Activated T-helper 9 cell treated with anti-CD3 and anti-CD28 coated beads, Interleukin-2, amount 50 U/mL, for 16 hours (primary cell): Measurements from ENCODE around the gene CCL1.

Source experiments
- DNase-seq: peaks from one replicate; pipeline ENCODE4 v3.0.0-alpha.2; 2020; ENCODE audit warnings: low read depth

The CCL1 gene, protein sequence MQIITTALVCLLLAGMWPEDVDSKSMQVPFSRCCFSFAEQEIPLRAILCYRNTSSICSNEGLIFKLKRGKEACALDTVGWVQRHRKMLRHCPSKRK

DNA sequence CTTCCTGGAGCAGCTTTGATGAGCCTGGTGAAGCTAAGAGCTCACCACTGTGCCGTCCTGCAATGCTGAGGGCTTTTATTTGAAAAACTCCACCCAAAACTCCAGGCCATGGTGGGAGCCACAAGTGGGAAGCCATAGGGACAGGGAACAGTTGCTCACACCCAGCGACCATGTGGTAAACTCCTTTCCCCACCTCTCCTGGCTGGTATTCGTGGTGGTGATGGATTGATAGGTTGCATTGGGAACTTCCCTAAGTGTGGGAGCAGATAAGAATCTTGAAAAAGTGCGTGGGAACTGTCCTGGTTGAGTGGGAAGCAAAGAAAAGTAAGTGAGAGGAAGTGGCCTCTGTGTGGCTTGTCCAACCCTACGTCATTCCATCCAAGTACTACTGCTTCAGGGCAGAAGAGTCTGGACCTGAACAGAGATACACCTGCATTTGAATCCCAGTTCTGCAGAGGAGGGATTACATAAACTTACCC is at the start of gene CCL1:
CCL1 (minus strand) TSS at position 51 of the 479 bp plus-strand sequence. CDS start 72 bp downstream, outside the sequence.
- DNase-seq: no peak

DNA sequence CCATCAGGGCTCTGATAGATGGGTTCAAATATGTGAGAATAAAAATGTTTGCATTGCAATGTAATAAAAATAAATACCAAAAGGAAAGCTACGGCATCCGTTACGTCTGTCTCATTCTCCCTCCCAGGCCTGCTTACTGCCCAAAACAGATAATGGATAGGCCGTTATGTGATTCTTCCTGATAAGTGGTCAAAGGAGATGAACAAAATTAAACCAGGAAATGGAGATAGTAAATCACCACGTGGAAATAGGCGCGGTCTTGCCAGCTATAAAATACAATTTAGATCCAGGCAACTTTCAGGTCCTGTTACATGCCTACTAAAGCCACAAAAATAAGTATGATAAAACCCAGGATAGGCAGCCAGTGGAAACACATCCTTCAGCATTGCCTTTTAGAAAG is 49.5 kb upstream of the CCL1 start:
- no peak for DNase-seq

DNA sequence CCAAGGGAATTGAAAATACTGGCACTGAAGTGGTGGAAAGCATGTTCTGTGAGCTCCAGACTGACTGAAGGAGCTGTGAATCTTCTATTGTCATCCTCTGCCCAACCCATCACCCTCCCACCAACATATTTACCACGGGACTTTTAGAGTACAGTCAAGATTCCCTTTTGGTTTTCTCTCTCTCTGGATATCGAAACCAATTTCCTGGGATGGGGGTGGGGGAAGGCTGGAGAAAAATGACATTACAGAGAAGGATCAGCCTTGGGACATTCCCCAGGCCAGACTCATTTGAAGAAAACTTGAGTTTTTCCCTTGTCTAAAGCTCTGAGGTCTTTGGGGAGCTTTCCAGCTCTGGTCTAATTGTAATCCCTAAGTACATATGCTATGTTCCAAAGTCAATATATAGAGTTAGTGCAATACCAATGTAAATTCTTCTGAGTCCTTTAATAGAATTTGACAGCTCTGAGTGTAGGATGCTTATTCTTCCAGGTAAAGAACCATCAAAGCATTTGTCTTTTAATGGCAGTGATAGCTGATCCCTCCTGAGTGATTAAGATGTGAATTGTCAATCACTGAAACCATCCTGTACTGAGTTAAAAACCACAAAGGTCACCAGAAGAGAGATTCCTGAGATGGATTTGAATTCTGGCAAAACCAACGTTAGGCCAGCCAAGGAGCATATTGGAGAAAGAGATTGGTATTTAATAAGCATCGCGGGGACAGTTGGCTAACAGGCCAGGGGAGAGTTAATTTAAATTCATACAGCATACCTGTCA is 48.8 kb upstream of the CCL1 start:
- no peak for DNase-seq

DNA sequence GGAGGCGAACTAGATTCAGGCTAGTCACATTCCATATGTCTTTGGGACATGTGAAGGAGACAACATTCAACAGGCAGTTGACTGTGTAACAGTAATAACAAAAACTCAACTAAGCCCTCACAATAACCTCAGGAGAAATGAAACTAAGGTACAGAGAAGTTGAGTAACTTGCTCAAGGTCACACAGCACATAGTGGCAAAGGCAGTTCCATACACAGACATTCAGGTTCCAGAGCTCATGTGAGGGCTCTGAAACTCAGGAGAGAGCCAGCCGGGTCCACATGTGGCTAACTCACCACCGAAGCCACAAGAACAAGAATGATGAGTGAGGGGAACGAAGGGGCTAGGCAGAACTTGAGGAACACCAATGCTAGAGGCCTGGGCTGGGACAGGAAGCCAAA is 46.3 kb upstream of the CCL1 start:
- DNase-seq: no peak

DNA sequence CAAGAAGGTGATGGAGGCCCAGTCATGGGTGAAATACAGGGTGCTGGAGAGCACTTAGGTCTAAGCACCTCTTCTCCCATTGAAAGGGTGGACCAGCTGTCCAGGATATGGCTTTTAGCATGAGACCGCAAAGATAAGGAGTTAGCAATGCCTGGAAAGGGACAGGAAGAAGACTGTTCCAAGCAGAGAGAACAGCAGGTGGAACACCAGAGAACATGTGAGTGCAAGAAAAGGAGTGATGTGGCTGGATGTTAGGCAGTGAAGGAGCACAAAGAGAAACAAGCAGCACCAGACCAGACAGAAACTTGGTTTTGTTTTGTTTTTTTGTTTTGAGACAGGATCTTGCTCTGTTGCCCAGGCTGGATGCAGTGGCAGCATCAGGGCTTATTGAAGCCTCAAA is 45.4 kb upstream of the CCL1 start:
- DNase-seq: no peak

DNA sequence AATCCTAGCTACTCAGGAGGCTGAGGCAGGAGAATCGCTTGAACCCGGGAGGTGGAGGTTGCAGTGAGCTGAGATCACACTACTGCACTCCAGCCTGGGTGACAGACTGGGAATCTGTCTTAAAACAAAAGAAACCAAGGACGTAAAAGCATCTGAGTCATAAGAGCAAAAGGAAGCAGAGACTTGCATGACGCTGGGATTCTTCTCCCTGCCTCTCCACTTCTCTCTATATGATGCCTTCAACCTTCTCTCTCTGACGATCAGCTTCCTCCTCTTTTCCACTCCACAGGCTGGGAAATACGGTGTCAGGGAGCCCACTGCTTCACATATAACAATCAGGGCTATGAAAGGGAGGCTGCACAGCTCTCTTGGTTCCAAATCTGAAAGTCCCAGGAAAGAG is 43.2 kb upstream of the CCL1 start:
- DNase-seq: no peak

DNA sequence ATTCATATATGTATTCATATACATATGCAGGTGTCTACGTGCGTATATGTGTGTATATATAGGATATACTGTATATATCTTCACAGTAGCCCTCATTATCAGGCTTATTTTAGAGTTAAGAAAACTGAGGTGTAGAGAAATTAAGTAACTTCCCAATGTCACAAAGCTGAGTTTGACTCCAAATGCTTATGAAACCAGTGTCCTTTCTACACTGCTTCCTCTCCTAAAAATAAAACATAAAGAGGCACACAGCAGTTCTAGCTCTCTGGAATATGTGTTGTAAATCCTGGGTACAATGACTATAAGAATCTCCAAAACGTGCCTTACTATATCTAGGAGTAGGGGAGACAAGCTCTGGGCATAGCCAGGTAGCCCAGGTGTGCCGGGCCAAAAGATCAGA is 40.0 kb upstream of the CCL1 start:
- no peak for DNase-seq

DNA sequence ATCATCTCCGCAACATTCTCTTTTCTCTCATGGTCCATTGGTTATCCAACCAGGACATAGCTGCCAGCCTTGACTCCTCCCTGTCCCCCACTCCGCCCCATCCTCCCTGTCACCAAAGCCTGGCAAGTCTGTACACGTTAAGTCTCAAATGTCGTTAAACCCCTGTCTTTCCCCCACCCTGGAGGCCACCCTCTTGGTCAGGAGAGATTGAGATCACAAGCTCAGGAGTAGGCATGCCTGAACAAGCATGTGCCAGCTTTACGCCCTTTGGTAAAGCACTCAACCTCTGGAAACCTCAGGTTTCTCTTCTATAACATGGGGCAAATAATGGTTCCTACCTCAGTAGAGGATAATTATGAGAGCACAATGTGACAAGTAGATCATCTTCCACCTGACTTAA is 38.1 kb upstream of the CCL1 start:
- no peak for DNase-seq

DNA sequence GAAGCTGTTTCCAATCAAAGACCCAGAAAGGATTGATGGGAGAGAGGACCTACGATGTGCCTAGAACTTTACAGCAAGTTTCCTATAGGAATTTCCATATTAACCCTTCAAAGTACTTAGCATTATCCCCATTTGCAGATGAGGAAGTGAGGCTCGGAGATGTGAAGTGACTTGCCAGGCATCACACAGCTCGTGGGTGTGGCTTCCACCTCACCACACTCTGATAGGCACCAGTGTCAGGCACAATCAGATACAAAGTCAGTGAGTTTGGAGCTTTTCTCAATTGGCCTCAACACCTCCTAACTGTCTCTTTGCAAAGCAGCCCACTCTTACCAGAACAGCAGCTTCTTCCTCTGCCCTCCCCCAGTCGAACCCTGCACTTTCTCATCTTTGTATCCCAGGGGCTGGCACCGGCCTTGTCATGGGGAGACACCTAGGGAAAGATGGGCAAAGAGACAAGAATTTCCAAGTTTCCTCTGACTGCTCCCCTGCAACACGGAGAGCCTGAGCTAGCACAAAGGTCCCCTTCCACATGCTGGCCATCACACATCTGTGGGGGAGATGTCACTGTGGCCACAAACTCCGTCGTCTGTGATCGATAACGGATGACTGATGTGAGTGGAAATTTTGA is 37.4 kb upstream of the CCL1 start:
- no peak for DNase-seq

DNA sequence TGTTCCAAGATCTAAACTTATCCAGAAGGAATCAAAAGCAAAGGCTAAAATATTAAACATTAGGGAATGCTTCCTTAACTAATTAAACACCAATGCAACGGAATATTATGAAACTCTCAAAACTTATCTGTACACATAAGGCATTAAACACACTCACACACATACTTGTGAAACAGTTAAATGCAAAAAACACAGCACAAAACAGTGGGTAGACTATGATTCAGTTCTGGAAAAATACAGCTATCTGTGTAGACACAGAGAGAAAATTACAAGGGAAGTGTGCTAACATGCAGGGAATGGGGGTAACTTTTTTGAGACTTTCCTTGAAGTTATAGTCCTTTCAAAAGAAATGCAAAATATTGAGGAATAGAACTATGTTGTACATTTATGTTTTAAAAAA is 36.7 kb upstream of the CCL1 start:
- DNase-seq: no peak

DNA sequence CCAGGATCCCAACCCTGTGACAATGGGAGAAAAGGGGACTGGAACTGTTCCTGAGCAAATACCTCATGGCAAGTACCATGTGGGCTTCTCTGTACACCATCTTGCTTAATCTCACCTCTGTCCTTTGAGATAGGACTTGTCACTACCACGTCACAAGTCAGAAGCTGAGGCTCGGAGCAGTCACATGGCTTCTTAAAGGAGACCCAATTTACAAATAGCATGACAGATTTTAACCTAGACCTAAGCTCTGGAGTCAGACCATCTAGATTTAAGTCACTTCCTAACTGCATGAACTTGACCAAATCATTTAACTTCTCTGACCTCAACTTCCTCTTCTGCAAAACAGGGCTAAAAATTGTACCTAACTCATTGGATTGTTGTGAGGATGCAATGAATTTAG is 36.0 kb upstream of the CCL1 start:
- DNase-seq: no peak

DNA sequence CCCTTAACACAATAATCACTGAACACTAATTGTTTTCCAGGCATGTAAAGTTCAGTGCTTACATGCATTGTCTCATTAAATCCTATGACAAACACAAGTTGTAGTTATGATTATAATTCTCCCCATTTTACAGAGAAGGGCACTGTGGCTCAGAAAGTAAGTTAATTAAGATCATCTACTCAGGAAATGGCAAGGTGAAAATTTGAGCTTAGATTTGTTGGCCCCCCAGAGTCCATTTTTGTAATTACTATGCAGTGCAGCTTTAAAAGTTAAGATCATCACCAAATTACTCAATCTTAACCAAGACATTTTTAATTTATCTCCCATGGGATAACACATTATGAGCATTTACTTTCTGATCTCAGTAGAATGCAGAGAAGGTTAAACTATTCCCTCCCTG is 34.2 kb upstream of the CCL1 start:
- no peak for DNase-seq

DNA sequence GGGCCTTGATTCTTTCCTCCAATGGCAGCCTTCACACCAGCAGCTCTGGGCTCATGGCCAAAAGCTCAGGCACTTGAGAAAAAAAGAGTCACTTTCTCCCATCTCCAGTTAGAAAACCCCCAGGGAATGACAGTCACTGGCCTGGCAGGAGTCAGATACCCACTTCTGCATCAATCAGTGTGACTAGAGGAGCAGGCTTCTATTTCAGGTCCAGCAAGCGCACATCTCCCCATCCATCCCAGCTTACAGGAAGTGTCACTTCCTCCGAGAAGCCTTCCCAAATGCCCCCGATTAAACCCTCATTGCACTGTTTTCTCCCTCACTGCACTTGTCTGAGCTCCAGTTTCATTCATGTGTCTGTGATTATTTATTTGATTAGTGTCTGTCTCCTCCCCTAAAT is 30.4 kb upstream of the CCL1 start:
- DNase-seq: no peak

DNA sequence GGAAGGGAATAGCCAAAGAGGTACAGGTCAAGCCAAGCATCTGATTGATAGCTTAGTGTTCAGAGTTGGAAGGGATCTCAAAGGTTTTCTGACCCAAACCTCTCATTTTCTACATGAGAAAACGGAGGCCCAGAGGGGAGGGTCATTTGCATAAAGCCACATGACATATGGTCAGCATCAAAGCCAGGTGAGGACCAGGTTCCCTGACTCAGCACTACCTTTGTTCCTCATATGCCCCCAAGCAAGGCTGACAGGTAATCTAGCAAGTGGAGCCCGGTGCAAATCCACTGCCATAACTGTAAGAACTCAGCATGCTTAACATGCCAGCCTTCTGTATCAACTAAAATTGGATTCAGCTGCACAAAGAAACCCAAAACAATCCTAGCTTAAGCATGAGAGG is 28.2 kb upstream of the CCL1 start:
- no peak for DNase-seq

DNA sequence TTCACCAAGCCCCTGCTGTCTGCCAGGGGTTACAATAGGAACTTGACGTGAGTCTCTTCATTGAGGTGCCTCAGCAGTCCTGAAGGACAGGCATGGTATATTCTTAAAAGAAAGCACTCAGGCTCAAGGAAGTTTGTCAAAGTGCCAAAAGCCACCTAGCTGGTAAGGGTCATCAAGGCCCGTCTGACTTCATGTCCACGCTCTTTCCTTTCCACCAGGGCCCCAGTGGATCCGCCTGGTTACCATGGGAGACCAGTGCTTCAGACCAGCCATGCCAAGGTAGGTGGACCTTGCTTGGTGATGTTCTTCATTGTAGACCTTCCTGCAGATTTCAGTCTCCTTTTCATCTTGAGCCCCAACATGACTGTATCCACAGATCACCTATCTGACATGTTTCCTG is 27.6 kb upstream of the CCL1 start:
- no peak for DNase-seq

DNA sequence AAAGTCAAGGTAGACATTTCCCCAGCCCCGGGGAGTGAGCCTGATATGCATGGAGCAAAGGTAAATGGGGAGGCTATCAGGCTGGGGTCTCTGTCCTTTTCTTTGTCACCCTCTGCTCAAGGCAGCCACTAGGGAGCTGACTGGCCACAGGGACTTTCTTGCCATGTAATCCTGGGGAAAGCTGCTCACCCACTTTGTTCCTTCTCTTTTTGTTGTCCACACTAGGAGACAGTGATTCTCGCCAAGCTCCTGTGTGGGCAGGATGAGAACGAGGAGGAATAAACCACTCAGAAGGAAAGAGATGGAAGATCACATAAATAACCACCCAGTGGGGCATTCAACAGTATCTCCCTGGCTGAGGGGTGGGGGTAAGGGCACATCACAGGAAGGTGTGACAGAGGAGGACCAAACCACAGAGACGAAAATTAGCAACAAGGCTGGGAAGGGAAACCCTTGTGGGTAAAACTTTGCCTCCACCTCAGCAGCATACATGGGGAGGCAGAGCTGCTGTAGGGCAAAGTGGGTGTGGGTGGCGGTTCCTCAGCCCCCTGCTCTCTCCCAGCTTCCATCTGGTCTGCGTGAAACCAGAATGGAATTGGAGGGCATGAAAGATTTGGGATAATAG is 26.2 kb upstream of the CCL1 start:
- DNase-seq: no peak

DNA sequence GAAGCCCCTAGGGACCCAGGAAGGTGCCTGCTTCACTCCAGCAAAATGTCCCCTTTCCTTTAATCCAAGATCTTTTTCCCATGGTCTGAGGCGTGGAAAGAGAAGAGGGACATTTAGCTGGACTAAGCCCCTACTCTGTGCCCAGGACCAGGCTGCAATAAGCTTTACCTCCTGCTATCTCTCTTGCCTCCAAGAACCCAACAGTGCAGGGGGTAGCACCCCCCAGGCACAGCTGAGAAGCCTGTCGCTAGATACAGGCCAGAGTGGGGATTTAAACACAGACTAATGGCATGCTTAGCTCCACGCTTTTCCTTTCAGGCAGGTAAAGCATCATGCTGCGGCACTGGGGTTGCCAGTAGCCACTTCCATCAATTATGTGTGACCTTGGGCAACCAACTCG is 24.5 kb upstream of the CCL1 start:
- no peak for DNase-seq

DNA sequence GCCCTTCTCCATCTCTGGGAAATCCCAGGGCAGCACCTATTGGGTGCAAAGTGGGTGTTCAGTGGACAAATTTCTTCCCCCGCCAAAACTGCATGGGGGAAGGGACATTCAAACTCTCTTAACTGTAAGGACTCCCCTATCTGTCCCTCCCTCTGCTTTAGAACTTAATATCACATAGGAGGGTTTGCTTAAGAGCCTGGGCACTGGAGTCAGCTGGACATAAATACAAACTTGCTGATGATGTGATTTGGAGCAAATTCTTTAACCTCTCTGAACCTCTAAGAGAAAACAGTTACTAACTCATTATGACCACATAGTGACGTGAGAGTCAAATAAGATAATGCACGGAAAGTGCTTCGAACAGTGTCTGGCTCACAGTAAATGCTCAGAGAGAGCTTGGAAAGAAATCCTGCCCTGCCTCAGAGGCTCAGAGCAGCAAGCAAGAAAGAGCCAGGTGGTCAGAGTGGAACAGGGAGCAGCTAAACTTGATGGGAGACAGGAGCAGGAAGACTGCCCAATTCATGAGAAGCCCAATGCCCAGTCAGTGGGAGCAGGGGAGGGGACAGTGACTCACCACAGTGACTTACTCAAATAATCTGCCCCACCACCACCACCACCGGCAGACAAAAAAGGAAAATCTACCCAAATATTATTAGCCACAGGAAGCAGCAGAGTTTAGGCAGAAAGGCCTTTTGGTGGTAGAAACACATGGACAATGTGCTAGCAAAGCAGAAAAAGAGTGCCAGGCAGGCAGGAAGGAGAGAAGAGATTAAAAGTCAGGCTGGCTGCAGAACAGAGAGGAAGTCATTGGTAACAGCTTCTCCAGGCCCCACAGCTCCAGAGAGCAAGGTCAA is 23.9 kb upstream of the CCL1 start:
- DNase-seq: no peak

DNA sequence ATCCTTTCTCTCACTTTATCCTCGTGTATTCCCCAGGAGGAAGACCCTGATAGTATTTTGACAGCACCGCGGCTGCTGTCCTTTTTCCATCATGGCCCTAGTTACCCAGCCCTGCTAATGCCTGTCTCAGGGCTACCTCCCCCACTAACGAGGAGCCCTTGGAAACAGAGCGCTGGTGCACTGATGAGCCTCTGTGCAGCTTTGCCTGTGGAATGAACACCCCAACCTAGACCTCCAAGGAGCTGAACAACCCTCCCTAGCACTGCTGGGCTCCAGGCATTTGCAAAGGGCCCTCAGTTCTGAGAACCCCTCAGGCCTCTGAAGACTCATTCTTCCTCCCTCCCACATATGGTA is 23.3 kb upstream of the CCL1 start:
- no peak for DNase-seq

DNA sequence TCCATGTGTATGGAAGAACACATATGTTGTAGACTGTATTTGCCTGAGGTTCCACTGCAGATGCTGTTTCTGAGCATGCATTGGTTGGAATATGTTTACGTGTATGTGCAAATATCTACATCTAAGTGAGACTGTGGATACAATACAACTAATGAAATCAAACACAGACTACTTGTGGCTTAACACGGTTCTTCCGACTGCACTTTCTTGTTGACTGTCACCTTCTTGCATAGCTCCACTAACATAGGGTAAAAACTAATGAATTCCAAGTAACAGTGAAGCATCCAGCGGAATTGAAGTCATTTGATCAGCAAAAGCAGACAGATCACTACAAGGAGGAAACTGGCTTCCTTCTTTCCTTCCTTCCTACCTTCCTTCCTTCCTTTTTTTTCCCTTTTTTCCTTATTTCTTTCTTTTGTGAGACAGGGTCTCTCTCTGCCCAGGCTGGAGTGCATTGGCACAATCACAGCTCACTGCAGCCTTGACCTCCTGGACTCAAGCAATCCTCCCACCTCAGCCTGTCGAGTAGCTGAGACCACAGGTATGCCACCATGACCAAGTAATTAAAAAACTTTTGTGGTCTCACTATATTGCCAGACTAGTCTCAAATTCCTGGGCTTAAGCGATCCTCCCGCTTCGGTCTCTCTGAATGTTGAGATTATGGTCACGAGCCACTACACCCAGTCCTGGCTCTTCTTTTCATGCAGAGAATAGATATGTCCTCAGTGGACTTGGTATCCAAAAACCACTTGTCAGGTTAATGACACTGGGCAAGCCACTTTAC is 22.0 kb upstream of the CCL1 start:
- no peak for DNase-seq

DNA sequence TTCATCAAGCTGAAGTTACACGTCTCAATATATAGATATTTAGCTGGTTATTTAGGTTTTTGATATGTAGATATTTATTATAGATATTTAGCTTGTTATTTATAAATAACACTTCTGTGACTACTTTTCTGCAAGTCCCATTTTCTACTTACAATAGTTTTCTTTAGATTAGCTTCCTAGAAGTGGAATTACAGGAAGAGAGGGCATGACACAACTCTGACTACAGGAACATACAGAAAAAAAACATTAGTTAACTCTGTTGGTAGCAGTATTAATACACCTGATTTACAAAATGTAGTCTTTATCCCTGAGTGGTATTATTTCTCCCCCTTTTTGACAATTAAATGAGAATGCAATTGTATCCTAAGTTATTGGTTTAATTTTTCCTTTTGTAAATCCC is 21.2 kb upstream of the CCL1 start:
- no peak for DNase-seq

DNA sequence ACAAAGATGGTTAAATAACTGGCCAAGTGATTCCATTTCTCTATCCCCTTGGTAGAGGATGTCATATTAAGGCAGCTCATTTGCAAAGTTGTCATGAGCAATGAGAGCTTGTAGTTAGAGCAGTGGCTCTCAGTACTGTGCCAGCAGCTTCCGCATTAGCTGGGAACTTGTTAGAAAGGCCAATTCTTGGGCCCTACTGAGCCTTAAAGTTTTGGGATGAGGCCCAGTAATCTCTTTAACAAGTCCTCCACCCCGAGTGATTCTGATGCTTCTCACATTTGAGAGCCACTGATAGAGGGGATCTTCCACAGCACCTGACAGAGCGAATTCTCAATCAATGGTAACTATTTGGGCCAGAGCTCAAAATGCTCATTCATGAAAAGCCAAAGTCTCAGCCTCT is 20.2 kb upstream of the CCL1 start:
- no peak for DNase-seq
